ENCODE data around the gene TFEB.

GRCh38 chr6:41779336-41779735, 43.9 kb upstream of the TFEB start:
- TF ChIP-seq, protein P1, sequence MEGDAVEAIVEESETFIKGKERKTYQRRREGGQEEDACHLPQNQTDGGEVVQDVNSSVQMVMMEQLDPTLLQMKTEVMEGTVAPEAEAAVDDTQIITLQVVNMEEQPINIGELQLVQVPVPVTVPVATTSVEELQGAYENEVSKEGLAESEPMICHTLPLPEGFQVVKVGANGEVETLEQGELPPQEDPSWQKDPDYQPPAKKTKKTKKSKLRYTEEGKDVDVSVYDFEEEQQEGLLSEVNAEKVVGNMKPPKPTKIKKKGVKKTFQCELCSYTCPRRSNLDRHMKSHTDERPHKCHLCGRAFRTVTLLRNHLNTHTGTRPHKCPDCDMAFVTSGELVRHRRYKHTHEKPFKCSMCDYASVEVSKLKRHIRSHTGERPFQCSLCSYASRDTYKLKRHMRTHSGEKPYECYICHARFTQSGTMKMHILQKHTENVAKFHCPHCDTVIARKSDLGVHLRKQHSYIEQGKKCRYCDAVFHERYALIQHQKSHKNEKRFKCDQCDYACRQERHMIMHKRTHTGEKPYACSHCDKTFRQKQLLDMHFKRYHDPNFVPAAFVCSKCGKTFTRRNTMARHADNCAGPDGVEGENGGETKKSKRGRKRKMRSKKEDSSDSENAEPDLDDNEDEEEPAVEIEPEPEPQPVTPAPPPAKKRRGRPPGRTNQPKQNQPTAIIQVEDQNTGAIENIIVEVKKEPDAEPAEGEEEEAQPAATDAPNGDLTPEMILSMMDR (IDR thresholded peaks at IDR 0.05), result no peak
- no peak for TF ChIP-seq POLR2A (IDR thresholded peaks at IDR 0.05)

Measured in Peyer's patch (tissue), 4 donors.